SIG-M5 treated with dmso at 0.1 percent for 504 hours (cell line): ENCODE measurements around the gene STRIT1.
A peak's percentile ranks its signal among the peaks of the same experiment; 100 is the strongest.

Experiments used
- DNase-seq: peaks from one replicate; lab custom pipeline; 2025; ENCODE audit not compliant: unreplicated experiment; lab: John Stamatoyannopoulos, UW

The STRIT1 gene

GRCh38 chr3:155293516-155293915 is at the start of gene STRIT1:
Gene STRIT1 (minus strand): TSS chr3:155293683.
- no peak for DNase-seq

DNA sequence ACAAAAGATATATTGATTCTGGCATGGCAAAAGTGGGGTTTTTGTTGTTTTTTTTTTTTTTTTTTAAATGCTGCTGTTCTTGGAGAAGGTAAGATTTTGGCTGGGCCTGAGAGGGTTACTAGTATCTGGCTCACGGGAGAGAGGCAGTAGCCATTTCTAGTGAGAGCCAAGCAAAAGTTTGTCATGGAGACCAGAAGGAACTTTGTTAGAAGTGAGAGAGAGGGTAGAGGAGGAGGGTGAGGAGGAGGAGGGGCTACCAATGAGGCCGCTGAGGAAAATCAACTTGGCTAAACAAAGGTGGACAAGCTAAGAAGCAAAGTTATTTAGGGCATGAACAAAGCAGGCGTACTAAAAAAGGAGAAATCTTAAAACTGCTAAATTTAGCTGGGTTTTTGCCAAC is 48.9 kb upstream of the STRIT1 start:
- DNase-seq = no peak

DNA sequence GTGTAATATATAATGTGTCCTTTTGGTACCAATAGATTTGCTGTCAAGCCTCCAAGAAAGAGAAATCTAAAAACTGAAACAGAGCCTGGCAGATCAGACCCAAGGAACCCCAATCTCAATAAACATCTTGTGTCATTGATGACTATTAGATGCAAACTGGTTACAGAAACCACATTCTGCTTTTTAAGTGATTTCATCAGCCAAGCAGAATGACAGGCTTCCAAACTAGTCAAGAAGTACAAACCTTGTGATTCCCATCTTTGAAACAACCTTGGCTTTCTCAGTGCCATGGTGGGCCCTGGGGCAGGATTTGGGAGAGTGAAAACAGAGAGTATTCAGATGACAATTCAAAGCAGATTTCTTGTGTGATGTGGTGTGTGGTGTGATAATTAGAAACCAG is 45.6 kb upstream of the STRIT1 start:
- no peak for DNase-seq

DNA sequence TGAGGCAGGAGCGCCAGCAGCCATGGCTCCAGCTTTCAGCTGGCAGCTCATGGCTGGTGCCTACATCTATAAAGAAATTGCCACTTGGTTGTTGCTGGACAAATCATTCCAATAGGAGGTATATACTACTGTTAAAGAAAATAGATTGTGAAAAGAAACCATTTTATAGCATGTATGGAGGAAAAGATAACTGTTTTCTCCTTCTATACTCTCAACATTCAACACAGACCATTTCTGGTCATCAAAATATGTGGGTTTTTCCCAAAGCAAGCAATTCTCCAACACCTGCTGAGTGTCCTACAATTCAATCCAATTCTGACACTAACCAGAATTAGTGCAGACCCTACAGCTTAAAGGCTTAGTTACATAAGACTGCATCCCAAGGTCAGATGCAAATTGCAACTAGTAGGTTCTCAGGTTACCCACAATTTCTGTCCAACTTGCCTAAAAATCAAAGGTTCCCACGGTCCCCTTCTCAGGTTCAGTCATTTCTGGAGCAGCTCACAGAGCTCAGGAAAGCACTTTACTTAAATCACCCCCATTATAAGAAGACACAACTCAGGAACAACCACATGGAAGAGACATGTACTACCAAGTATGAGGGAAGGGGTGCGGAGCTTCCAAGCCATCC is 42.4 kb upstream of the STRIT1 start:
- no peak for DNase-seq

DNA sequence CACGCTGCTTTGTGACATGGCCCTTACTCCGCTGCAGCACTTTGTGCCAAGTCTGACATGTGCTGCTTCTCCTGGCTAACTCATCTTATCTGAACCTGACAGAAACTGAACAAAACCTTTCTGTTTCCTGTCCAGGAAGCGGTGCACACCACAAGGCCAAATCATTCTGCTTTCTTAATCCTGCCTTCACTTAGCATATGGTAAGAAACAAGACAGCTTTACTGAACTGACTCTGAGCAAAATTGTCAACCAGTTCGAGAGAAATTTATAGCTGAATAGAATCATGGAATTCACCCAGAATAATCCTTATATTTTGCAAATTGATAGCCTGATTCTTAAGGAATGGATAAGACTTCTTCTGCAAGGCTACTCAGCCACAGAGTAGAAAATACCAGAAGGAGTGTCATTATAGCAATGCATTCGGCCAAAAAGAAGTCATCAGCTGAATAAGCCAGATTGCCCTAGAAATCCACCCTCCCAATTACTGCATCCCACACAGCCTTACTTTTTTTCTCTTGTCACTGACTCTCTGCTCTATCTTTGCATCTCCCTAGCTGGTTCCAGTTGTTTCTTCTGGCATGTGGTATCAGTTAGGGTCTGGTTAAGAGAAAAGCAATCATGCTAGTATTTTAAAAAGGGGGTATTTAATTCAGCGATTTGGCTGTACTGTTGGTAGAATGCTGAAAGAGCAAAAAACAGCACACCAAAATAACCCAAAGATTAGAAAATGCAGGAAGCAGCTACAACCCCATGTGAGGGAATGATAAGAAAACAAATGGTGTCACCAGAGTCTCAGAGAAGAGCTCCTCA is 41.6 kb upstream of the STRIT1 start:
- no peak for DNase-seq

DNA sequence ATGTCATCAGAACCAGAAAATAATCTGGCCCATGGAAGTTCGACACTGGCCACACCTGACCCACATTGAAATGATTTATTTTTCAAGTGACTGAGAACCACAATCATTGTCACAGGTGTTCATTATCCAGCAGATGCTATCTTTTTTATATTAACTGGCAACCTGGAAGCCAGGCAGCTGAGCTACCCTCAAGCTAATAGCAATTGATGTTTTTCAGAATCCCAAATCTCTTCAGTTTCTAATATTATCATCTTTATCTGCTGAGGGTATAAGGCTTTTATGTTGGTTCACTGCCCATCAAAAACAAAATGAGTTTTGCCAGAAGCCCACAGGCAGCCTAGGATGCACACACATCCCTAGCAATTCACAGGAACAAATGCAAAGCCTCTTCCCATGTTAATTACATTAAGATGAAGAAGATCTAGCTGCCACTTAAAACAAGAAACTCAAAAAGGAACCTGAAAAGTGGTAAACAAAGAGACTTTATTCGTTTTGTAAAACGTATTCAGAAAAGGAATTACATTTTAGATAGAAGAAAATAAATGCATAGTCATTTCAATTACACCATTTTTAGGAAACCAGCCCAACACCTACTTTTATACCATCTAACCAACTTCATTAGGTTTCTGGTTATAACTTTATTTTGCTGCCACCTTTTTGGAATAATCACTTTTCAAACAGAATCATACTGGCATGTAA is 40.9 kb upstream of the STRIT1 start:
- DNase-seq = no peak

DNA sequence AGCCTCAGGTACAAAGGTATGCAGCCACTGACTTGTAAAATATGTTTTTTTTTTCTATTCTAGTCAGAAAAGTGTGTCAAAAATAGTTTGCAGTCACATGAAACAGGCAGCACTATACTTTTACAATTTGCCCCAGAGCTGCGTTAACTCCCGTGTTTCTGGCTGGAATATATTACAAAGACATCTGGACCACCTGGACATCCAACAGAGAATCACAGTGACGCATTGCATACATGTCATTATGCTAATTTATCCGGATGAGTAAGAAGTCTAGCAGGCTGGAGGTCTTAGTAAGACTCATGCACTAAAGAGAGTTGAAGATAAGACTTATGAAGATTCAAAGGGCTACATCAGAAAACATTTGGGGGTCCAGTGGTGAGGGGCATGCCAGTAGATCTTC is 39.2 kb upstream of the STRIT1 start:
- DNase-seq = no peak

GRCh38 chr3:155331078-155331477 is 37.6 kb upstream of the STRIT1 start:
- DNase-seq = no peak

DNA sequence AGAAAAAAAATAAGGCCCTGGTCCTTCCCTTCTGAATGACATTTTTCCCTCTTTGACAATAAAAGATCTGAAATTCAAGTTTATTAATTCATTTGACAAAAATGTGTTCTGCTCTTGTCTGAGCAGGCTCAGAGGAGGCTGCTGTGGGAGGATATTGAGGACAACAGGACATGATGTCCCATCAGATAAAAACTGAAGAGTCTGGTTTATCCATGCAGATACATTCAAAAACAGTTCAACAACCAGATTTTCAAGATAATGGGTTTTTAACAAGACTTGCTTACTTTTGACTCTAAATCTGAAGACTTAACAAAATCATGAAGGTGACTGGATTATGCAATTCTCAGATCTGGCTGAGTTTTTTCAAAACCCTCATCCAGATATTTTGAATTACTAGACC is 36.9 kb upstream of the STRIT1 start:
- no peak for DNase-seq

DNA sequence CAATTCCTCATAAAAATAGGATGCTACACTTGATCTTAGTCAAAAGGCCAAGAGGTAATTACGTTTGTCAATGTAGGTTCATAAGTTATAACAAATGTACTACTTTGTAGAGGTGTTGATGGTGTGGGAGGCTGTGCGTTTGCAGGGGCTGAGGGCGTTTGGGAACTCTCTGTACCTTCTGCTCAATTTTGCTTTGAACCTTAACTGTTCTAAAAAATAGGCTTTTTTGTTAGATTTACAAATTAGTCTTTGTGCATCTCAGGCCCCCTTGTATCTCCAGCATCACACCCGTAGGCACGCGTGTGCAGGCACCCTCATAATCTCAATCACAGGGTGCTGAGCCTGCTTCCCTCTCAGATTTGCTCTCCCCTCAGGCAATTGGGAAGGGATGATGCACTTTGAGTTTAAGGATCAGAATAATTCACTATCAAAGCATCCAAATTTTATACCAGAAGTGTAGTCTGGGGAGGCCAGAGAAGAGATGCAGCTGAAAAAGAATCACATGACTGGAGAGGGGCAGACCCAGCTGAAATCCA is 36.1 kb upstream of the STRIT1 start:
- no peak for DNase-seq

GRCh38 chr3:155327871-155328270 is 34.4 kb upstream of the STRIT1 start:
- no peak for DNase-seq

DNA sequence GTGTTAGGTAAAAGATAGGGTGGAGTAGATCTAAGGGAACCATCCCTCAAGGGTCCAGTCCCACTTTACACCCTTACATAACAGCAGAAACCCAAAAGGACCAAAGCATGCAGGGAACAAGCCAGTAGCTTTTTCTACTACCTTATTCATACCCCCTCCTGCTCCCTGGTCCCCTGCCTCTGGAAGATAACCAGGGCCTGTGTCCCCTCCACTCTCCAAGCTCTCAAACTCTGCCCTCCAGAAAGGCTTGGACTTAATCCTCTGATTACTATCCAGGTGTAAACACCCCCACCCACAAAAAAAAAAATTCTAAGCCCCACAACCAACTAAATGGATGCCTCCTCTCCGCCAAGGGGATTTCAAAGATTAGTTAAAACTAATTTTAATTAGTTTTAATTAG is 33.9 kb upstream of the STRIT1 start:
- DNase-seq = no peak

DNA sequence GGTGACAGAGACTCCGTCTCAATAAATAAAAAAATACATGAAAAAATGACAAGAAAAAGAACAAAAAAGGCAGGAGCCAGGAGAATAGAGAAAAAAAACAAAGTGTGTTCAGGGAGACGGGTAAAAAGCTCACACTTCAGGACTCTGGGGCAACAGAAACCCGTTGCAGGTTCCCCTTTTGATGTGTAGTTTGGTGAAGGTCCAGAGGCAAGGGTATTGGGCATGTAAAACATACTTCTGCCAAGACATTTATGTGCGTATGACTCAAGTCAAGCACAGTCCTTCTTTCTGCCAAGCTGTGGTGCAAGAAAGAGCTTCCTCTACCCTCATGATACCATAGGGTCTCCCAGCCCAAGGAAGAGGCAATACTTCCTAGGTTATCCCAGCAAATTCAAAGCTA is 33.4 kb upstream of the STRIT1 start:
- DNase-seq = no peak

DNA sequence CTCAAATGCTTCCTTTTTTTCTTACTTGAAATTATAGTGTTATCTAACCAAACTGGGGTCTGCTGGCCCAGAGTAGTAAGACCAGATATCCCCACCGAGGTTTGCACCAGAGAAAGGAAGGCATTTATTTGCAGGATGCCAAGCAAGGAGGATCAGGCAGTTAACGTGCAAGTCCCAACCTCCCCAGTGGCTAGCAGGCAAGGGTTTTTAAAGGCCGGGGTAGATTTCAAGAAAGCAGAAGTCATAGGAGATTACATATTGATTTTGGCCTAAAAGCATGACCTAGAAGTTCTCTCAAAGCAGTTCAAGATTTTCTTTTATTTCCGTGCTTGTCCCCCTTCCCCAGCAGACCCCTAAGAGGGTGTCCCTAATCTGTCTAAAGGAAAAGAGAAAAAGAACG is 32.8 kb upstream of the STRIT1 start:
- no peak for DNase-seq

GRCh38 chr3:155325263-155325835 is 31.9 kb upstream of the STRIT1 start:
- DNase-seq = peak; percentile 5

GRCh38 chr3:155323063-155323666 is 29.7 kb upstream of the STRIT1 start:
- peak; percentile 69 for DNase-seq

- no peak for DNase-seq
Observed at GRCh38 chr3:155321418-155321817, 27.9 kb upstream of the STRIT1 start.

- no peak for DNase-seq
Observed at GRCh38 chr3:155320934-155321333, 27.5 kb upstream of the STRIT1 start.

DNA sequence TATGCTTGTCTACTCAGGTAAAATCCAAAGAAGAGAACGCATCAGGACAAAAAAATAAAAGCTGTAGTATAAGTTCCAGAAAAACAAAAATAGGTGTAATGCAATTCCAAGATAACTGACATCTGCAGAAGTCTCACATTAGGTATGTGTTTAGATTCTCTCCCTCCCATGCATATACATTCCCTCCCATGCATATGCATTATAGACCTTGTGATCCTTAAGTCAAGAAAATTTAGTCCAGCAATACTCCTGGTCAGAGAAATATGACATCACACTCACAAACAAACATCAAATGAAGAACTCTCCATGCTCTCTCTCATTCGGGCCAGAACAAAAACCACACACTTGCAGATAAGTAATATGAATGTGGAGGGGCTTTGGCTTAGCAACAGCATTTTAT is 25.3 kb upstream of the STRIT1 start:
- no peak for DNase-seq

GRCh38 chr3:155317211-155317610 is 23.7 kb upstream of the STRIT1 start:
- DNase-seq = no peak

DNA sequence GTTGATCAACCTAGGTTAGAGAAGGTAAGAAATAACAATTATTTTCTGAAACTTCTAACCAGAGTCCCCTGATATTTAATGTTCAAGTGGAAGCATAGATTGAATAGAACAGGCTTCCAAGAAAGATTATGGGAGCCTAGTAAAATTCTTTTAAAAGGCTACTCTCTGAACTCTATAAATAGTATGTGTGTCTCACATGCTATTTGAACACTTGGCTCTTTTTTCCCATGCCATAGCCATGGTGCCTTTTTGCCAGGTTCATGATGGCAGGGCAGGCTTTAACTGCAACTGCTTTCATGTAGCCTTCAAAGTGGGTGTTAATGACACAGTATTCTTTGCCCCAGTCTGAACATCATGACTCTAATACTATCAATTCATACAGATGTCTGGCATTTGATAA is 22.9 kb upstream of the STRIT1 start:
- DNase-seq = no peak
